Astrocyte of the spinal cord (primary cell): ENCODE results near the gene TAPBPL.
A peak's percentile ranks its signal among the peaks of the same experiment; 100 is the strongest.

Experiments
- DNase-seq: peaks from one replicate; pipeline ENCODE4 v3.0.0; 2011; ENCODE audit warnings: low read depth, low spot score
- H3K4me3 ChIP-seq: 2 replicates; pipeline ENCODE4 v1.5.1; 2011; ENCODE audit warnings: low read depth, mild to moderate bottlenecking, low read length, moderate library complexity
- CTCF ChIP-seq: IDR thresholded peaks from 2 replicates; pipeline ENCODE4 v1.5.1; 2012; ENCODE audit warnings: low read depth, mild to moderate bottlenecking, low read length, inconsistent platforms
- in situ Hi-C: cut with HindIII; loops from 2 replicates; pipeline ENCODE4 v1.10.0; 2017; ENCODE audit warnings: low sequenced_read_pairs

TAPBPL gene

GRCh38 chr12:6450091-6450868 lies 1.6 kb upstream of the TAPBPL start:
- TF ChIP-seq CTCF: no peak
- in situ Hi-C loops: loop anchor here (25.0 kb wide), 1 partner anchor 138 kb away; the partner anchor contains the start of gene PLEKHG6
- DNase-seq: no peak
- H3K4me3 ChIP-seq: no peak overlapping the region

DNA sequence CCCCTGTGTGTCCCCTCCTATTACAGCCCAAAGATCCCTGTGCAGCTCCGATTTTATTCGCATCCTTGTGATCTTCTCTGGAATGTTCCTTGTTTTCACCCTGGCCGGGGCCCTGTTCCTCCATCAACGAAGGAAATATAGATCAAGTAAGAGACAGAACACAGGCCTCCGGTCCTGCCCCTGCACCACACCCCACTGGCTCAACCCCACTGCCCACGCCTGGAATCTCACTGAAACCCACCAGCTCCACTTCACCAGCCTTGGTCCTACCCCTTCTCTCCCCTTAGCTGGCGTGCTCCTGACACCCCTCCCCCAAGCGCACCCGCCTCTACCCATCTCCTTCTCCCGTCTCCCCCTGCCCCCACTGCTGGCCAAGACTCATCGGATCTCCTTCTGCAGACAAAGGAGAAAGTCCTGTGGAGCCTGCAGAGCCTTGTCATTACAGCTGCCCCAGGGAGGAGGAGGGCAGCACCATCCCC lies 934 bp upstream of the TAPBPL start:
- TF ChIP-seq CTCF: no peak
- DNase-seq: no peak
- in situ Hi-C loops: loop anchor here (25.0 kb wide), 1 partner anchor 139 kb away; the partner anchor contains the start of gene PLEKHG6
- peak overlapping the region; percentile 54 for H3K4me3 ChIP-seq

GRCh38 chr12:6452245-6452943 lies 552 bp downstream of the TAPBPL start:
- peak overlapping the region; percentile 54 for H3K4me3 ChIP-seq
- in situ Hi-C loops: loop anchor here (25.0 kb wide), 1 partner anchor 140 kb away; the partner anchor contains the start of gene PLEKHG6
- no peak for DNase-seq
- TF ChIP-seq CTCF: no peak

DNA sequence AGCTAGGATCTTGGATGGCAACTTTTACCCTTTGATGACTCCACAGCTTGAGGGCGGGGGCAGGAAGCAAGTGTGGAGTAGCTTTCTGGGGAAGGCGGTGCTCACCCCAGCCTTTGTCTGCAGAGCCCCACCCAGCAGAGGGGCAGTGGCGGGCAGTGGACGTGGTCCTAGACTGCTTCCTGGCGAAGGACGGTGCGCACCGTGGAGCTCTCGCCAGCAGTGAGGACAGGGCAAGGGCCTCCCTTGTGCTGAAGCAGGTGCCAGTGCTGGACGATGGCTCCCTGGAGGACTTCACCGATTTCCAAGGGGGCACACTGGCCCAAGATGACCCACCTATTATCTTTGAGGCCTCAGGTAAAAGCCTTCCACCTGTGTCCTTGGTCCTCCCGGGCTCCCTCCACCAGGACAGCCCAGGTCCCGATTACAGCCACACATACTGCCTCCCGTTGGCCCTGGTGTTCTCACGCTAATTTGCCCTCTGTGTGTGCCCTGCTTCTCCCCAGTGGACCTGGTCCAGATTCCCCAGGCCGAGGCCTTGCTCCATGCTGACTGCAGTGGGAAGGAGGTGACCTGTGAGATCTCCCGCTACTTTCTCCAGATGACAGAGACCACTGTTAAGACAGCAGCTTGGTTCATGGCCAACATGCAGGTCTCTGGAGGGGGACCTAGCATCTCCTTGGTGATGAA lies 1.2 kb downstream of the TAPBPL start:
- no peak for DNase-seq
- in situ Hi-C loops: loop anchor here (25.0 kb wide), 1 partner anchor 141 kb away; the partner anchor contains the start of gene PLEKHG6
- H3K4me3 ChIP-seq: no peak overlapping the region
- TF ChIP-seq CTCF: no peak

DNA sequence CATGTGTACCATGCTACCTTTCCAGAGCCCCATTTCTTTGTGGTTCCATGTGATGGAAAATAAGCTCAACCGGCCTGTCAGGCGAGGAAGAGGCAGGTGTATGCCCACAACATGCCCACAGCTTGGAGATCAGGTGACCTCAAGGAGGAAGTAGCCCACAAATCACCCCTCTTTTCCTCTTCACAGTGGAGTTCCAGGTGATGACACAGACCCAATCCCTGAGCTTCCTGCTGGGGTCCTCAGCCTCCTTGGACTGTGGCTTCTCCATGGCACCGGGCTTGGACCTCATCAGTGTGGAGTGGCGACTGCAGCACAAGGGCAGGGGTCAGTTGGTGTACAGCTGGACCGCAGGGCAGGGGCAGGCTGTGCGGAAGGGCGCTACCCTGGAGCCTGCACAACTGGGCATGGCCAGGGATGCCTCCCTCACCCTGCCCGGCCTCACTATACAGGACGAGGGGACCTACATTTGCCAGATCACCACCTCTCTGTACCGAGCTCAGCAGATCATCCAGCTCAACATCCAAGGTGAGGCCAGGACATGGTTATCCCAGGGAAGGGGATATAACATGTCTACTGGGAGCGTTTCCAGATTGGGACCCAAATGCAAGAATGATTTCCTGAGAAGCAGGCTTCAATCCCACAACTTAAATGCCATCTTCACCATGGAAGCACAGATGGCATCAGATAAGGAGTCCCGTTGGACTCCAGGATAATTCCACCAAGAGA lies 5.5 kb downstream of the TAPBPL start:
- no peak for TF ChIP-seq CTCF
- no peak overlapping the region for H3K4me3 ChIP-seq
- DNase-seq: no peak
- in situ Hi-C loops: loop anchor here (25.0 kb wide), 1 partner anchor 145 kb away; the partner anchor contains the start of gene PLEKHG6
